HG03432 (cell line): ENCODE results near the gene COG5.

Experiments used
- ATAC-seq: cut with Tn5 transposase; IDR thresholded peaks from one replicate; pipeline ENCODE4 v1.9.1; 2021; ENCODE audit warnings: mild to moderate bottlenecking, moderate library complexity; ENCODE audit not compliant: unreplicated experiment

Gene COG5

DNA sequence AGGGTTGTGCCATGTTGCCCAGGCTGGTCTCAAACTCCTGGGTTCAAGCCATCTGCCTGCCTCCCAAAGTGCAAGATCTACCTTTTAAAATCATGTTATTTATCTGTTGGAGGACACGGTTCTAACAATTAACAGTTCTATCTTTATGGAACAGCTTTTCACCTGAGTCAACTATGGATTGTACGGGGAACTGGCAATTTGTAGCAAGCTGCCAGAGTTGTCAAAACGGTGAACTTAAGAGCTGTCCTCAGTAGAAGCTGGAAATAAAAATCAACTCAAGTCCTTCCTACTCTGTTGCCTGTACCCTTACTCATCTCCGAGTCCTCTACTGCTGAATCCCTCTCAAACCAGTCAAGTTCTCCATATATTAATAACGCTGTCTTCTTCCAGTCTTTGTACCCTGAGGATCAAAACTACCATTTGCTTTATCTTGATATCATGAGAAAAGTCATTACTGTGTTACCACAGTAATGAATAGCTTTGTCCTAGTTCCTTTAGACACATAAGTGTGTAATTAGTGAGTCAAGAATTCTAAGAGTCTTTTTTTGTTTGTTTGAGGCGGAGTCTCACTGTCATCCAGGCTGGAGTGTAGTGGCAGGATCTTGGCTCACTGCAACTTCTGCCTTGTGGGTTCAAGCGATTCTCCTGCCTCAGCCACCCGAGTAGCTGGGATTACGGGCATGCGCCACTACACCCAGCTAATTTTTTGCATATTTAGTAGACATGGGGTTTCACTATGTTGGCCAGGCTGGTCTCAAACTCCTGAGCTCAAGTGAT, 366.7 kb downstream of the COG5 start:
- no peak for ATAC-seq

DNA sequence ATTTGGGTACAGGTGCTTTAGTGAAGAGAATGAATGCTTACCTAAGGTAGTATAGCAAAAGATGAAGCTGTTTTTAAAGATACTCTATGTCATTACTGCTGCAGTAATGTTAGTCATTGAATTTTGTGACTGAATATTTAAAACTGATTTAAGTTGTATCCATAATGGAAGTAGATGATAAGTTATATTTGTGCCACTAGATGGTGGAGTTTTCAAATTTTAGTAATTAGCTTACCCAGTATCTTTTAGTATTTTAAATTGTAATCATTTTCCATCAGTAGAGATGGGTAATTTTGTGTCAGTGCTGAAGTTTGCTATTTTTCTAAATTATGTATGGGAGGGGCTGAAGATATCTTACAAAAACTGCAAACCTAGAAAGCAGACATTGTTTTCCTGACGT, 369.7 kb downstream of the COG5 start:
- no peak for ATAC-seq

DNA sequence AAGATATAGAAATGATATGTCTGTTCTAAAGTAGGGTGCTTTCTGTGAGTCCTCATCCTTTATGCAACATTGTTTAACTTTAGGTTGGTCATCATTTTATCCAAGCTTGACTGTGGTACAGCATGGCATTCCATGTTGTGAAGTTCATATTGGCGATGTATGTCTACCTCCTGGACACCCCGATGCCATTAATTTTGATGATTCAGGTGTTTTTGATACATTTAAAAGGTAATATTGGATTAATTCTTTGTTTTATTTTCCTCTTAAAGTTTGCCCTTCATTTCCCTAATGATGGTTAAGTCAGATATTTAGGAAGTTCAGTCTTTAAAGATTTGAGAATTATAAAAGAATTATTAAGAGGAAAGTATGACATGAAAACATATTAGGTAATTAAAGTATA, 373.6 kb downstream of the COG5 start:
- no peak for ATAC-seq

DNA sequence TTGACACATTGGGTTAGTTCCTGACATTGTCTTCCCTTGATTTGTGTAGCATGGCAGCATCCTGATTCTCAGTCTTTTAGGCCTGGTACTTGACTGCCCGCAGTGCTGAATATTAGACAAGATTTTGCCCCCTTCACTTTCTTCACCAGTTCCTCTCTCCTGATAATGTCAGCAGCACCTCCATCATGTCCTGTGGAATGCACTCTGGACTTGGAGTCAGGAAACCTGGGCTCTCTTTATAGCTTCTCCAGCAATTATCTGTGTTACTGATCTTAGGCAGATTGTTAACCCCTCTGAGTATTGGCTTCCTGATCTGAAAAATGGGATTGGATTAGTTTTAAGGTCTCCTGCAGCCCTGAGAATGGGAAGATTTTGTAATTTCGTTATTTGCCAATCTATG, 375.9 kb downstream of the COG5 start:
- ATAC-seq = no peak

DNA sequence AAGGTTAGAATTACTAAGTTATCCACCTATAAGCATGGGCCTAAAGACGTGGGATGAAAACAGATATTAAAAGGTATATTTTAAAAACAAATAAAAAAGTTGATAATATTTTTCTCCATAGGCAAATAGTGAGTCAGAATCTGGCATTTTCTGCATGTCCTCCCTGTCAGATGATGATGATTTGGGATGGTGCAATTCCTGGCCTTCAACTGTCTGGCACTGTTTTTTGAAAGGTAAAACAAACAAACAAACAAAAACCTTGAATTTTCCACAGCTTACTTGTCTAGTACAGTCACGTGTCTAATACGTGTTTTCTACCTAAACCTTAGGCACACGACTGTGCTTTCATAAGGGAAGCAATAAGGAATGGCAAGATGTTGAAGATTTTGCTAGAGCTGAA, 377.5 kb downstream of the COG5 start:
- no peak for ATAC-seq

DNA sequence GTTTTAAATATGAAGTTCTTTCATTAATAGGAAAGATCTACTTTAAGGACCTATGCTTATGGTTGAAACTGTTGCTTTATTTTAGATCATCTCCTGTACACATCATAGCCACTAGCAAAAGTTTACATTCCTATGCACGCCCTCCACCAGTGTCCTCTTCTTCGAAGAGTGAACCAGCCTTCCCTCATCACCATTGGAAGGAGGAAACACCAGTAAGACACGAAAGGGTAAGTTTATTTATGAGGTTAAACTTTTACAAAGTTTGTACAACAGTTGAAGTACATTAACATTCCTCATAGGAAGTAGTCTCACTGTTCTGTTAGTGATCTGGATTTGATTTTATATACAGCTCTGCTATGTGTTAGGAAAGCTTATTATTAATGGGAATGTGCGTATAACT, 378.0 kb downstream of the COG5 start:
- ATAC-seq = no peak

DNA sequence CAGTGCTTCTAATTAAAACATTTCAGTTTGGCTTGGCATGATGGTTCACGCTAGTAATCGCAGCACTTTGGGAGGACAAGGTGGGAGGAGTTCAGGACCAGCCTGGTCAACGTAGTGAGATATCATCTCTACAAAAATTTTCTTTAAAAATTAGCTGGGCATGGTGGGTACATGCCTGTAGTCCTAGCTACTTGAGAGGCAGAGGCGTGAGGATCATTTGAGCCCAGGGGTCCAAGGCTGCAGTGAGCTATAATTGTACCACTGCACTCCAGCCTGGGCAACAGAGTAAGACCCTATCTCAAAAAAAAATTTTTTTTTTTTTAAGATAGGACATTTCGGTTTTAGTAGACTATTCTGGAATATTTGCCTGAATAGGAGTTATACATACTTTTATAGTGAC, 382.5 kb downstream of the COG5 start:
- ATAC-seq = no peak

DNA sequence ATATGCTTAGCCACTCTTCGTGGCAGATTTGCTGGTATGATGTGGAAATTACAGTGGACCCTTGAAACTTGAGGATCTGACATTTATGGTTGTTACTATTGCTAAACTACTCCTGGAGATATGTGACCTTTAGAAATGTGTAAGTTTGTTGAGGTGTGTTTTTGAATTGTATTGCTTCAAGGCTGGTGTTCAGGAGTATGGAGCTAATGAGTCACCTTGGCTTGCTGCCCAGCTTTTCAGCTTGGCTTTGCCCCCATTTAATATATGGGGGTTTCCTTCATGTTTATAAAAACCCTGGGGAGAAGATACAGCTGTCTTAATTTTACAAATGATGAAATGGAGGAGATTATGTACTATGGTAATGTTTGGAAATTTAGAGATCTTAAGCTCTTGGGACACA, 383.3 kb downstream of the COG5 start:
- peak; percentile 49 for ATAC-seq

DNA sequence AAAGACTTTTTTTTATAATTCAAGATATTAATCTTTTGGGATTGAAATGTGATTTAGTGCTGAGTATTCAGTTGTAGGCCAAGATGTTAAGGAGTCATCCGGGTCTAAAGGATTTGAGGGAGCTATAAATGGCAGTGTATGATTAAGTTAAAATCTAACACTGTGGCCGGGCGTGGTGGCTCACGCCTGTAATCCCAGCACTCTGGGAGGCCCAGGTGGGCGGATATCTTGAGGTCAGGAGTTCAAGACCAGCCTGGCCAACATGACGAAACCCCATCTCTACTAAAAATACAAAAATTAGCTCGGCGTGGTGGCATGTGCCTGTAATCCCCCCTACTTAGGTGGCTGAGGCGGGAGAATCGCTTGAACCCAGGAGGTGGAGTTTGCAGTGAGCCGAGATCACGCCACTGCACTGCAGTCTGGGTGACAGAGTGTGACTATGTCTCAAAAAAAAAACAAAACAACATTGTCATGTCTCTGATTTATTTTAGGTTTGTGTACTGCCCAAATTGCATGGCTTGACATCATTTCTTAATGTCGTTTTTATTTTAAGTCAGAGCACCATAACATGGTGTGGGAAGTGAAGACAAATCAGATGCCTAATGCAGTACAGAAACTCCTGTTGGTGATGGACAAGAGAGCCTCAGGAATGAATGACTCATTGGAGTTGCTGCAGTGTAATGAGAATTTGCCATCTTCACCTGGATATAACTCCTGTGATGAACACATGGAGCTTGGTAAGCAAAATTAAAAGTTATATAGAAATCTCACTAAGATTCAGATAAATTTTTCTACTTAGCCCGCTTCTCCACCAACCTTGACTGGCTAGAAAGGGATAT, 384.2 kb downstream of the COG5 start:
- ATAC-seq = no peak

DNA sequence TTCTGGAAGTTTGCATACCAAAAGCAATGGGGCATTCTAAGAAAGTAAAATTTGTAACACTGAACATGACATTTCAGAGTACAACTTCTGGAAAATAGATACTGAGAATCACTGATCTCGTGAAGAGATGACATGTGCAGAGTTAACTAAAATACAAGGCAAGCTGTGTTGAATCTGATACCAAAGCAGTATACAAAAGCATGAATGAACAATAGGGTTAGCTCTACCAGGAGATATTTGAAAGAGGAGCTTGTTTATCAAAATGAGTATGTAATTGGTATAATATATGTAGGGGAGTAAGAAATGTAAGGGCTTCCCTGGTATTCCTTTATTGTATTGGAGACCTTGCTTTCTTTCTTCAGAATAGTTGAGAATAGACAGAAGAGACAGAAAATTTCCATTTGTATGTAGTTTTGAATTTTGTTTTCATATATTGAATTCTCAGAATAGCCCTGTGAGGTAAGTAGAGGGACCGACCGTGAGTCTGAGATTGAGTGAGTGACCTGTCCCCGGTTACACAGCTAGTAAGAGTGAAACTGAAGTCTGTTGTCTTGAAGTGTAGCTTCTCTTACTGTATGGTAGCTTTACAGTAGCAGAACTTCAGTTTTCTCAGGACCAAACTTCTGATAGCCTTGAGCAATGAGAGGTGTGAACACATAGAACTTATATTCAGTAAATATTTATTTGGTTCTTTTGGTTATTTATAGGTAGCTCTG, 389.9 kb downstream of the COG5 start:
- peak; percentile 53 for ATAC-seq

DNA sequence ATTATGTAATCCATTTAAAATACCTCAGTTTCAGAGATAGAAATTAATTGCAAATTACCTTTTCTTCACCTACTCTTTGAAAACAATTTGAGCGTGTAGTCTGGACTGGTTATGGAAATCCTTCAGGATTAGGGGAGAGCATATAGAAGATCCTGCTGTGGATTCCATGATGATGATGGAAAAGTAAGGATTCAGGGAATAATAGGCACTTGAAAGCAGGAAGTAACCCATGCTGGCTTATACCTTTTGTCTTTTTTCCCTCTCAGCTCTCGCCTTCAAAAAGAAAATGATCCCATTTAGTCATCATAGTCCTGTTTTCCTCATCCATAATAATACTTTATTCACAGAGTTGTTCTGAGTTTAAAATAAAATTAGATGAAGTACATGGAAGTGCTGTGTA, 390.5 kb downstream of the COG5 start:
- no peak for ATAC-seq

DNA sequence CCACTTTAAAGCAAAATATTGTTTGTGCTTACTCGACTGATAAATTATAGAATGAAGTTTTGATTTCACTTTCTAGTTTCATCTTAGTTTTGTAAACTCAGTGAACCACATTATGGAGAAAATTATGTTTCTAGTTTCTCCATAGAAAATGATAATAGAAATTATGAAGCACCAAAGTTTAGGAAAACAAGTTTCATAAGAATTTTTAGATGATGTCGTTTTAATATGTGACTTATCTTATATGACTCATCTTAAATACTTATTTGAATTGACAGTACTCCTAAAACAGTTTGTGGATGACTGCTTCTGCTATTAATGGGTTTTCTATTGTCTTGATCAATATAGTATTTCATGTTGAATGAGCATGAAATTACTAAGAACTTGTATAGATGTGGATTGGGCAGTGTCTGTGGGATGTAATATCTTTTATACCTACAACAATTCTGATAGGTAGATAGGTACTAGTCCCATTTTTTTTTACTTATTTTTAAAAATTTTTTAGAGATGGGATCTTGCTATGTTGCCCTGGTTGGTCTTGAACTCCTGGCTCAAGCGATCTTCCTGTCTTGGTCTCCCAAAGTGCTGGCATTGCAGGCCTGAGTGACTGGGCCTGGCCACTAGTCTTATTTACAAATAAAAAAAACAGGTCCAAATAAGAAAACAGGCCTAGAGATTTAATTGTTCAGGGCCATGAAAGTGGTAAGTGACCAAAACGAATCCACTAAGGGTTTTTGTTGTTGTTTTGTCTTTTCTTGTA, 391.3 kb downstream of the COG5 start:
- ATAC-seq = no peak

DNA sequence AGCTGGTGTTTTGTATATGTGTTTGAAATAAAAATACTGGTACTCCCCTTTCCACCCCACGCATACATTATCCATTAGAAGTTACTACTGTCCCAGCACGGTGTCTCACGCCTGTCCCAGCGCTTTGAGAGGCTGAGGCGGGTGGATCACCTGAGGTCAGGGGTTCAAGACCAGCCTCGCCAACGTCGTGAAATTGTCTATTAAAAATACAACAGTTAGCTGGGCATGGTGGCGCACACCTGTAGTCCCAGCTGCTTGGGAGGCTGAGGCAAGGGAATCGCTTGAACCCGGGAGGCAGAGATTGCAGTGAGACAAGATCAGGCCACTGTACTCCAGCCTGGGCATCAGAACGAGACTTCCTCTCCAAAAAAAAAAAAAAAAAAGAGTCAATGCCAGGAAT, 392.2 kb downstream of the COG5 start:
- no peak for ATAC-seq

DNA sequence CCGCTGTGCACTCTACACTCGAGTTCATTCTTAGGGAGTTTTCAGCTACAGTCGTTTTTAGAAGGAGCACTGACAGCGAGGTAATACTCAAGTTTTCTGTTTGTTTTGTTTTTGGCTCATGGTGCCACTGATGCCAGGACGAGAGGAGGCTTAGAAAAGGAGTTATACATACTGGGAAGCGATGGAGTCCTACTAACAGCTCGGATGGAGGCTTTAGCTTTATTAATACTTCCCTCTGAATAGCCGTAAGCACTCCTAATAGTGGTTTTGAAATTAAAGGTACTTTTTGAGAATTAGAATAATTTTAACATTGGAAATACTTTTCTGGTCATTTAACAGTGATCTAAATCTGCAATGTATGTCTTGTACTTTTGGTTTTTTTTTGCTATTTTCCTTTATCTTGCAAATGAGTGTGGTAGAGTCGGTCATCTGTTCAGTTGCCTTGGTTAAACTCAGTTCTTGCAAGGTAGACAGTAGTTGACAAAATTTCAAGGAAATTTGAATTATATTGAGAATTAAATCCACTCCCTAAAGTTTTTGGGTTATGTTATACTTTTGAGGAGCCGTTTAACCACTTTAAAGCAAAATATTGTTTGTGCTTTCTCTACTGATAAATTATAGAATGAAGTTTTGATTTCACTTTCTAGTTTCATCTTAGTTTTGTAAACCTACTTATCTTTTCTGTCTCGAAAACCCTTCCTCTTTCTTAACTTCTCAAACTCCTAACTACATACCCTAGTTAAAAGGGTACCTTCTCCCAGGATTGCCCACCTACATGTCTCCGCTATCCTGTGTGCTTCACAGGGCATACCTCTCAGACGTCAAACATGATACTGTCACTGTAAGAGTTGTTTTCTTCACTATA, 393.4 kb downstream of the COG5 start:
- ATAC-seq = no peak

DNA sequence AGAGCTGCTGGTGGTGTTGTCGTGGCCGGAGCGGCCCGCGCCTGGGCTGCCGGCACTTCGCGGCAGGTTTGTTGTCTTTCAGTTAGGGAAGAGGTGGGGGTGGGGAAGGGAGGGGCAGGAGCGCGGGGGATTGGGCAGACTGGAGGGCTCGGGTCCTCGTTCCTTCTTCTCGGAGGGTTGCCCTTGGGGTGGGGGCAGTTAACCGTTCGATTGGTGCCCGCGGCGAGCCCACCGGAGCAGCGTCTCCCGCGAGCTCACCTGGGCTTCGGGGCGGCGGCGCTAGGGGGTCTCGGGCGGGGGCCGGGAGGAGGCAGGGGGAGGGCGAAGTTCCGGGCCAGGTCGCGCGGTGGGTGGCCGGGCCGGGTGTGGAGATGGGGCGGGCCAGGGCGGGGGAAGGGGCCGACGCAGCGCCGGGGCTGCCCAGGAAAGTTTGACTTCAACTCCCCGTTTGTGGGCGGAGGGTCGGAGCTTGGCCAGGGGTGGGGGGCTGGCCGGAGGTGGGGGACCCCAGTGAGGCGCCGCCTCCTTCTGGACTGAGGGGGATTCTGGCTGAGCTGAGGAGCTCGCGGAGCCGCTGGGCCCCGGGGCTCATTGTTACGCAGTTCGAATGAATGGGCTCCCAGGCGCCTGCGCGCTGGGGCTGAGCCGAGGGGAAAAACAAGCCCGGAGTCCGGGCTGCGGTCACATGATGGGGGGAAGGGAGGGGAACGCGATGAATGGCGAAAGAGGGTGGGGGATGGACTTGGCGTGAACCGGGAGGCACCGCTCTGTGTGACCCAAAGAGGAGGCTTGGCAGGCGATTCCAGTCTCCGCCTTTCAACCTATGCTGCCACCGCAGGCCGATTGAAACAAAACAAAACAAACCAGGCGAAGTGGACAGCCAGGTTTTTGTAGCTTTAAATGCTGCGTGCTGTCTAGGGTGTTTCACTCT, 394.3 kb downstream of the COG5 start:
- peak; percentile 39 for ATAC-seq

DNA sequence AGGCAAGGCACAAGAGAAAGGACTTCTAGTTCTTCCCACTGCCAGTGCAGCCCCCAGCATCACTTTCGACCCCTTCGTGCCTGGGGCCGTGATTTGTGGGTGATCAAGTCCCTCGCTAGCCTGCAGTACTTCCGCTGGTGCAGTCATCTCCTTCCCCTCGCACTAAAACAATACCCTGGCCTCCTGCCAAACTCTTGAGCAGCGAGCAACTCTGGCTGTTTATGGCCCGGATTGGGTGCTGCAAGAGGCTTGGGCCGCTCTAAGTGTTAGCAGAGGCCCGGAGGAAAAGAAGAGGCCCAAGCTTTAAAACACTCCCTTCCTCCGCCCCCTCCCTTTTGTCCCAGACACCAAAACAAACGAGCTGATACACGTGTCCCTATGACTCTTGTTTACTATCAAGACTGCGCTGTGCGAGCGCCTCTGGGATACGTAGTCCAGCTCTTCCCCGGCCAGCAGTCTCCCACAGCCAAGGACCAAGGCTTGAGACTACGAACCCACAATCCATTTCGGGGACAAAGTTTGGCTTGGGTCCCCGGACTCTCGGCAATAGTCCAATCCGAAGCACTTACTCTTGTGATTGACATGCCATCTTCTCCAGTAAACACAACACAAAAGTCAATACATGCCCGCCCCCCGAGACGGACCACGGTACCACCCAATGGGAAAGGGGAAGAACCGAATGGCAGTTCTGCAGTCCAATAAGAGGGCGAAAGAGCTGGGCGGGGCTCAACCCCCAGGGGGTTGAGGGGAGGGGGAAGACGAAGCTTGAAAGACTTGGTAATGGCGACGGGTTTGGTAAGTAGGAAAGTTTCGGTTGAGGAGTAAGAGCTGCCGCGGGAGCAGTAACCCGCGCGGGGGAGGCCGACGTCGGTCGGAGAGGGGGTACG, 395.2 kb downstream of the COG5 start, which contains the start of gene HBP1:
Gene HBP1 (plus strand): TSS at position 771 of the 887 bp plus-strand sequence. CDS start 10,891 bp downstream, outside the sequence.
- peak; percentile 88 for ATAC-seq

DNA sequence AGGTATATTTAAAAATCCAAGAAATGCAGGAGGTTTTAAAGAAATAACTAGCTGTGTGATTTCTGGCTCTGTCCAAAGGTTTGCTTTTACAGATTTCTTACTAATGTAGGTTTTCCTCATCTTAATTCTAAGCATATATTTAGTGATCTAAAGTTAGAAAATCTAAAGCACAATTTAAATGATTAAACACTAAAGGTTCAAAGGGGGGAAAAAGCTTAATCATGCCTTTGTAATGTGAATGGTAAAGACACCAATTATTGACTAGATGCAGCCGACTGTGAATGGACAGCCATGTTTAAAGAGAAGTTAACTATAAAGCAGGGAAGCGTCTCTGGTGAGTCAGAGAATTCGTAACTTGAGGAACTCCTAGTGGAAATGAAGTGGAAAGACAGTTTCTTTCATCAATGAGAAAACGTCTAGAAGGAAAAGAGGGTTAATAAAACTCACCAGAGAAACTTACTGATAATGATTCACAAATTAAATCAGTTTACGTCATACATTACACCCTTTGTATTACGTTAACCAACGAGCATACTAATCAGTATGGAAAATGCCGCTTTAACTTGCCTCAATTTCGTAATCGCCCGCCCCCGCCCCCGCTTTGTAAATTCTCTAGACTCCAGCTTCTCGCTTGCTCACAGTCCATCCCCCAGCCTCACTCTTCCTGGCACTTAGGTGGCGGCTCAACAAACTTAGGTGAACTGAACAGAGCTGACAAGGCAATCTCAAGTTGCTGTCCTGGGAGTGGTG, 396.1 kb downstream of the COG5 start:
- no peak for ATAC-seq
